Glutamatergic neuron (in vitro differentiated cells): ENCODE results near the gene HSPG2. TPM values are rescaled to one million over a fixed set of nuclear protein-coding genes. Genes with fewer than 3 reads are reported as not detected.

Experiments
- DNase-seq: peaks from one replicate; pipeline ENCODE4 v3.0.0; 2022
- H3K27ac Mint-ChIP-seq: one replicate; pipeline ENCODE4 v1.8.0; 2020; ENCODE audit warnings: mild to moderate bottlenecking, mixed read lengths, inconsistent platforms; ENCODE audit not compliant: unreplicated experiment
- H3K27me3 Mint-ChIP-seq: one replicate; pipeline ENCODE4 v1.8.0; 2020; ENCODE audit warnings: mild to moderate bottlenecking, moderate library complexity, mixed read lengths, inconsistent platforms; ENCODE audit not compliant: unreplicated experiment
- H3K36me3 Mint-ChIP-seq: one replicate; pipeline ENCODE4 v1.8.0; 2020; ENCODE audit warnings: mild to moderate bottlenecking, mixed read lengths, inconsistent platforms; ENCODE audit not compliant: unreplicated experiment
- H3K4me1 Mint-ChIP-seq: one replicate; pipeline ENCODE4 v1.8.0; 2020; ENCODE audit warnings: mild to moderate bottlenecking, low read depth, mixed read lengths, inconsistent platforms; ENCODE audit not compliant: unreplicated experiment
- H3K4me3 Mint-ChIP-seq: one replicate; pipeline ENCODE4 v1.8.0; 2020; ENCODE audit warnings: mild to moderate bottlenecking, mixed read lengths, inconsistent platforms; ENCODE audit not compliant: unreplicated experiment
- H3K9me3 Mint-ChIP-seq: one replicate; pipeline ENCODE4 v1.8.0; 2020; ENCODE audit warnings: mild to moderate bottlenecking, moderate library complexity, mixed read lengths, inconsistent platforms; ENCODE audit not compliant: unreplicated experiment
- total RNA-seq: library from RNA; stranded (reverse); fragmentation: NEBNext Ultra II Directional; extraction: Animal tissue kit (Norgen Biotek cat#: 25700); gene quantifications from one replicate; pipeline ENCODE4 v1.2.1, GENCODE V29; 2021; ENCODE audit not compliant: unreplicated experiment
- TF ChIP-seq, protein P1 (sequence below): fragments of 200-600 bp; sonication (generic); IDR thresholded peaks from one replicate; pipeline ENCODE4 v1.5.0; 2021; ENCODE audit not compliant: partially characterized antibody, unreplicated experiment

The HSPG2 gene
- total RNA-seq, 1 donor from 2014 or later = 3.3 TPM

GRCh38 chr1:21887216-21887736 is 49.8 kb downstream of the HSPG2 start:
- peaks cover 7% of the 10 kb centered on the region for H3K27me3 Mint-ChIP-seq
- no peaks in the 10 kb centered on the region for H3K4me1 Mint-ChIP-seq
- DNase-seq = no peak
- no peak overlapping the region for H3K27ac Mint-ChIP-seq
- TF ChIP-seq, protein P1, sequence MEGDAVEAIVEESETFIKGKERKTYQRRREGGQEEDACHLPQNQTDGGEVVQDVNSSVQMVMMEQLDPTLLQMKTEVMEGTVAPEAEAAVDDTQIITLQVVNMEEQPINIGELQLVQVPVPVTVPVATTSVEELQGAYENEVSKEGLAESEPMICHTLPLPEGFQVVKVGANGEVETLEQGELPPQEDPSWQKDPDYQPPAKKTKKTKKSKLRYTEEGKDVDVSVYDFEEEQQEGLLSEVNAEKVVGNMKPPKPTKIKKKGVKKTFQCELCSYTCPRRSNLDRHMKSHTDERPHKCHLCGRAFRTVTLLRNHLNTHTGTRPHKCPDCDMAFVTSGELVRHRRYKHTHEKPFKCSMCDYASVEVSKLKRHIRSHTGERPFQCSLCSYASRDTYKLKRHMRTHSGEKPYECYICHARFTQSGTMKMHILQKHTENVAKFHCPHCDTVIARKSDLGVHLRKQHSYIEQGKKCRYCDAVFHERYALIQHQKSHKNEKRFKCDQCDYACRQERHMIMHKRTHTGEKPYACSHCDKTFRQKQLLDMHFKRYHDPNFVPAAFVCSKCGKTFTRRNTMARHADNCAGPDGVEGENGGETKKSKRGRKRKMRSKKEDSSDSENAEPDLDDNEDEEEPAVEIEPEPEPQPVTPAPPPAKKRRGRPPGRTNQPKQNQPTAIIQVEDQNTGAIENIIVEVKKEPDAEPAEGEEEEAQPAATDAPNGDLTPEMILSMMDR = no peak
- no peak overlapping the region for H3K4me3 Mint-ChIP-seq
- no peaks in the 10 kb centered on the region for H3K9me3 Mint-ChIP-seq
- no peaks in the 10 kb centered on the region for H3K36me3 Mint-ChIP-seq

DNA sequence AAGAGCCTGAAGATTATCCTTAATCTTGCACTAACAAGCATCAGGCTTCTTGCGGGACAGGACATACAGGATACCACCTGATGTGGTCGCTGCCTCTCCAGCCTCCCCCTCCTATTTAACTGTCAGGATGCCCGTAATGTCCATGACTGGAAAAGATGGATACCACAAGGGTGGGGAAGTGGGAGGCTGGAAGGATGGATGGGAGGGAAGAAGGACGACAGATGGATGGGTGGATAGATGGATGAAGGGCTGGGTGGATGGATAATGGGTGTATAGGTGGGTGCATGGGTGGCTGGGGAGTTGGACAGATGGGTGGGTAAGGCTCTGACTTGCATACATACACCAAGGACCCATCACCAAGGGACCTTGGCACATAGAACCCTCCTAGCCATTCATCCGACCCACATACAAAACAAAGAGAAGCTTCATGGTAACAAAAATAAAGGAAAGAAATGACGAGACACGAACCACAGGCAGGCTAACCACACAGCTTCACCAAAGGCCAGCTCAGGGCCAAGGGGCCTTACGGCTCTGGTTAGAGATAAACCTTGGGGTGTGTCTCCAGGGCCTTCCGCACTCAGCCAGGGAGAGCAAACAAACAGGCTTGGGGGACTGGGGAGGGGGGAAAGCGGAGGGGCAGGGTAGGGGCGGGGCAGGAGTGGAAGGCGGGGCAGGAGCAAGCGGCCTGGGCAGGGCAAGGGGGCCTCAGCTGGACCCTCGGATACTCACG is 50.5 kb downstream of the HSPG2 start:
- Mint-ChIP-seq H3K9me3 (no peaks in the 10 kb centered on the region), H3K27ac (no peak overlapping the region), H3K27me3 (peaks cover 6% of the 10 kb centered on the region), H3K36me3 (no peaks in the 10 kb centered on the region), H3K4me3 (no peak overlapping the region), H3K4me1 (no peaks in the 10 kb centered on the region)
- TF ChIP-seq, protein P1 = no peak
- no peak for DNase-seq

DNA sequence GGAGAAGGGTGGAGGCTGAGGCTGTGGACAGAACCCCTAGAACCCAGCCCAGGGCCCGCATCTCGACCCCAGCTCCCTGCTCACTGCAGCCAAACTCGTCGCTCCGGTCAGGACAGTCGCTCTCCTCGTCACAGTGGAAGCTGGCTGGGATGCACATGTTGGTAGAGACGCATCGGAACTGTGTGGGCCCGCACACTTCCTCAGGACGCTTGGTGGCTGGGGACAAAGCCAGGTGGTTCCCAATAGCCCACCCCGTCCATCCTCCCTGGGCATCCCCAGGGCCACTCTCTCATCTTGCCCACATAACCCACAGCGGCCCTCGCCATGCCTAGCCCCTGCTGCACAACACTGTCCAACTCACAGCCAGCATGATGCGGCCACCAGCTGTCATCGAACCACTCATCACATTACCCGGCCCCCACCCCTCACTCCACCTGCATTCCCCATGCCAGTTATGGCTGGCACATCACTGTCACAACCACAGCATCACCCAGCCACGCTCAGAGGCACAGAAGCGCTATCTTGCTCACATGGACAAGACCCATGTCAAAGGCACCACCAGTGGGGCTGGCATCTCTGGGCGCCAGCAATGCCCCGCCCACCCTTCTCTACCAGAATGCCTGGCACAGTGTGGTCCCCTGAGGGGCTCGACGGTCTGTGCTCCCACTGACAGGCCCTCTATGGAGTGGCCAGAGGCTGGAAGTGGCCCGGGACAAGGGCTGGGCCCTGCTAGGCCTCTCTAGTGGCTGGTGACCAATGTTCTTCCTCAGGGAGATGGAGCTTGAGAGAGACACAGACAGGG is 51.7 kb downstream of the HSPG2 start:
- TF ChIP-seq, protein P1 = no peak
- H3K4me1 Mint-ChIP-seq = no peaks in the 10 kb centered on the region
- peaks cover 2% of the 10 kb centered on the region for H3K27me3 Mint-ChIP-seq
- H3K9me3 Mint-ChIP-seq = no peaks in the 10 kb centered on the region
- H3K27ac Mint-ChIP-seq = no peak overlapping the region
- H3K36me3 Mint-ChIP-seq = no peaks in the 10 kb centered on the region
- no peak overlapping the region for H3K4me3 Mint-ChIP-seq
- no peak for DNase-seq

GRCh38 chr1:21884456-21885235 is 52.5 kb downstream of the HSPG2 start:
- Mint-ChIP-seq H3K27me3 (peaks cover 2% of the 10 kb centered on the region), H3K9me3 (no peaks in the 10 kb centered on the region), H3K27ac (no peak overlapping the region), H3K4me3 (no peak overlapping the region), H3K36me3 (no peaks in the 10 kb centered on the region), H3K4me1 (no peaks in the 10 kb centered on the region)
- TF ChIP-seq, protein P1 = no peak
- DNase-seq = no peak
